Left hindlimb (tissue), 1 donor: Measurements from ENCODE around the gene MRPS16.
"Not testable (repeated sequence)": the region's sequence is repeated elsewhere in the genome, so short reads cannot be mapped to it uniquely, and the experiment has no call there.

Experiments used
- DNase-seq: peaks from one replicate; pipeline ENCODE4 v3.0.0-alpha.2; 2018

MRPS16 gene

DNA sequence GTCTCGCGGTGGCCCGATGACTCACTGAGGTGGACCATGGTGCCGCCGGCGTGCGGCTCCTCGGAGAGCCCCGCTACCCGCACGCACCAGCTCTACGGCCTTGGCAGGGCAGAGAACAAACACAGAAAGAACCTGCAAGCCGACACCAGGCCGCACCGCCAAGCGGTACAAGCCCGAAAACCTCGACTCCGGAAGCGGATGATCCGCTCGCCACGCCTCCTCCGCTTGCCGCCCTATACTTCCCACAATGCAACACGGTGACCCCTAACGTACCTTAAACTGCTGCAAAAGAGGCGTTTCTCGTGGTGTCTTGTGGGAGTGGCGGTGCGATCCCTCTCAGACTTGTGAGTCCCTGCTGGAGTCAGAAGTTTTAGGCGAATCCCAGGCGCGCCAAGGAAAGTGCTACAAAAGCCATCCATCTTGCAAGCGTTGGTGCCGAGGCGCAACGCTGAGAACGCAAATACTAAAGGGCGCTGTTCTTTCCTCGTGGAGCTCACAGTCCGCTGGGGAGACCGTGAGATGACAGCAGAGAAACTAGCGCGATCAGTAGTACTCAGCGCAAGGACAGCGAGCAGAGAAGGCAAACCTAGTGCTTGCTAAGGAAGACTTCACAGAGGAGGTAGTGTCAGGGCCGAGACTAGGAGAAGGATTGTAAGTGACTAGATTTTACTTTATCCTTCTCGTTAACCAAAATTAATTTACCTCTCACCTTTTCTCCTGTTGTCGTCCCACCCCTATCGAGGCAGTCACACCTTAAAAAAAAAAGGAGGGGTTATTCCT, at the start of gene MRPS16:
Gene MRPS16, minus strand, starts transcription at position 200 of the 780 bp plus-strand sequence. Its CDS starts 162 bp downstream, at position 38.
- DNase-seq = peak; percentile 95

- no peak for DNase-seq
Observed at GRCh38 chr10:73296946-73297345, 44.5 kb upstream of the MRPS16 start.

GRCh38 chr10:73293461-73293860, 41.0 kb upstream of the MRPS16 start:
- no peak for DNase-seq

- no peak for DNase-seq
Observed at GRCh38 chr10:73289958-73290357, 37.5 kb upstream of the MRPS16 start.

DNA sequence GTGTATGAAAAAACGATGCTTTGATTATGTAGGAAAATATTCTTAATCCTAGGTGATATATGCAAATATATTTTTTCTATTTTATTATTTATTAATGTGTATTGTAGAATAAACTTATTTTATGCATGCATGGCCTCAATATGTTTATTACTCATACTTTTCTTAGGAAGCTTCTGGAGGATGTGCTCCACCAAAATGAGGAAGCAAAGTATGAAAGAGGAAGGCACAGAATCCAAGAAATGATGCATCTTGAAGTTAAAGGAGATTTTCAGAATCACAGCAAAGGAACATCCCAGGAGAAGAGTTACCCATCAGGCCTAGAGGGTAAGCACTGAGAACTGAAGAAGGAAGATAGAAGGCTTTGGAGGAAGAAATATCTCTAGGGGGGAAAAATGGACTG, 35.0 kb upstream of the MRPS16 start:
- DNase-seq = no peak

- no peak for DNase-seq
Observed at GRCh38 chr10:73281097-73281496, 28.7 kb upstream of the MRPS16 start.

DNA sequence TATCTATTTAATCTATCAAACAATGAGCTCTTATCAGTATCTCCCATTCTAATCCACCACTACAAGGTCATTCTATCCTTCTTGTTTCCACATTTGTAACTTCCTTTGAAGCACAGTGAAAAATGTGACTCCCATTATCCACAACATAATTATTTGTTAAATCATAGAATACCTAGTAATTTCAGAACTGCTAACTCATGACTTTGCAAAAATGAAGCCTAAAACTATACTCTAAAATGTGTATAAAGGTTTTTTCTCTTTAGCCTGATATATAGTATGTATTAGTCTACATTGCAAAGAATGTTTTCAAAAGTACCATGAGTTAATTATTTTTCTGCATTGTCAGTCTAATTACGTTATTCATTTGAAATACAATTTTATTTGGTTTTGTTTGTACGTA, 12.0 kb upstream of the MRPS16 start:
- DNase-seq = no peak

- DNase-seq = no peak
Observed at GRCh38 chr10:73263693-73264347, 11.4 kb upstream of the MRPS16 start.

GRCh38 chr10:73262880-73263555, 10.6 kb upstream of the MRPS16 start:
- no peak for DNase-seq

GRCh38 chr10:73262105-73262730, 9.8 kb upstream of the MRPS16 start:
- DNase-seq = no peak

GRCh38 chr10:73261362-73261995, 9.0 kb upstream of the MRPS16 start:
- DNase-seq = no peak

- not testable (repeated sequence) for DNase-seq
Observed at GRCh38 chr10:73258612-73259011, 6.2 kb upstream of the MRPS16 start.

DNA sequence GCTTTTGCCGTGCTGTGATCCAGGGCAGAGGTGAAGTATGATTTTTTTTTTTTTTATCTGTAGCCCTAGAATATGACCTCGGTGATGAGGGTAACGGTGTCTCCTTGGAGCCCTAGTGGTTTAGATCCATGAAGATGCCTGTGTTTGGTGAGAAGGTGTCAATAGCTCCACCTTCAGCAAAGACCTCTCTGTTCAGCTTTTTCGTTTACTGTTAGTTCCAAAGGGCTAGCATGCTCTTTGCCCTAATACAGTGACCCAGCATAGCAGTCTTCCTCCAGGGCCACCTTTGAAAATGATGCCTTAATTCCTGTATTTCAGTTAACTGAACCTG, 746 bp upstream of the MRPS16 start:
- no peak for DNase-seq

DNA sequence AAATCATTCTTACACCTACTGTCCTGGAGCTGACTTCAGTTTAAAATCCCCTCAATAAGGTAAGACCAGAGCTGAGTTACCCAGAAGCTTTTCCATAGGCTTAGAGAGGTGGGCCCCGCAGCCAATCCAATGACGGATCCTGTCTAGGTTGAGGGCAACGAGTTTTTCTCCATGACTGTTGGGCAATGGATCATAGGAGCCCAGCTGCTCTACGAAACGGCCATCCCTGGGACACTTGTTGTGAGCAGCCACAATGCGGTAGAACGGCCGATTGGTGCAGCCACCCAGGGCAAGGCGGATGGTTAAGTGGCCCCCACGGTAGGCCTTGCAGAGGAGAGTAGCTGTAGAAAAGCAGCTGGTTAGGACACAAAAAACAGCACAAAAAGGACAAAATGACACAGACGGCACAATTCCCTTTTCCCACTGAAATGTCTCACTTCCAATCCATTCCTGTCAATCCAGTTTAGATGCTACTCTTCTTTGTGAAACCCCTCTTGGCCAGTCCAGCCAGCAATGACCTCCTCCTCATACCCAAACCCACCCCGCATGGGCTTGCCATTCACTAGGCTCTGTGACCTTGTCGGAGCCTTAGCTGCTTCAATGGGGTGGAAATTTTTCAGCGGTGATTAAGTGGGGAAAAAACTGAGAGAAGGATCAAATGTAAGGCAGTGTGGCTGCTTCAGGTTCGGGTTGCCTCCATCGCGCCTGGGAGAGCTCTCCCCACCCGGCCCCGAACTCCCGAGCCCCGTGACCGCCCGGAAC, 580 bp downstream of the MRPS16 start:
- no peak for DNase-seq

DNA sequence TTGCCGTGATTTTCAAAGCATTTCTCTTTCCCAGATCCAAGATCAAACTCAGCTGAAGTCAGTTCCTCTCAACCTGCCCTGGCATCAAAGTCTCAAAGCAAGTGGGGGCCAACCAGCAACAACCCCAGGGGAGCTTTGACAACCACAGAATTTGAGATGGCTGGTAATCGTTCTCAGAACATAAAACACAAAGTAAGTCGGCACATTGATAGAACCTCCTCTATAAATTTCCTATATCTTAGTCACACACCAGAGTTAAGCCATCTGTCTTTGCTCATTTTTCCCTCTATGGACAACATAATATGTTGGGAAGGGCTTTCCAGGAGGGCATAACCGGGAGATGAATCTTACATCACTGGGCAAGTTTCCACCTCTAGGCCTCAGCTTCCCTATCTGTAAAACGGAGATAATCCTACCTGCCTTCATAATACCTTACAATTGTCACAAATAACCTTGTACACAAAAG, 4.2 kb downstream of the MRPS16 start:
- DNase-seq = no peak

DNA sequence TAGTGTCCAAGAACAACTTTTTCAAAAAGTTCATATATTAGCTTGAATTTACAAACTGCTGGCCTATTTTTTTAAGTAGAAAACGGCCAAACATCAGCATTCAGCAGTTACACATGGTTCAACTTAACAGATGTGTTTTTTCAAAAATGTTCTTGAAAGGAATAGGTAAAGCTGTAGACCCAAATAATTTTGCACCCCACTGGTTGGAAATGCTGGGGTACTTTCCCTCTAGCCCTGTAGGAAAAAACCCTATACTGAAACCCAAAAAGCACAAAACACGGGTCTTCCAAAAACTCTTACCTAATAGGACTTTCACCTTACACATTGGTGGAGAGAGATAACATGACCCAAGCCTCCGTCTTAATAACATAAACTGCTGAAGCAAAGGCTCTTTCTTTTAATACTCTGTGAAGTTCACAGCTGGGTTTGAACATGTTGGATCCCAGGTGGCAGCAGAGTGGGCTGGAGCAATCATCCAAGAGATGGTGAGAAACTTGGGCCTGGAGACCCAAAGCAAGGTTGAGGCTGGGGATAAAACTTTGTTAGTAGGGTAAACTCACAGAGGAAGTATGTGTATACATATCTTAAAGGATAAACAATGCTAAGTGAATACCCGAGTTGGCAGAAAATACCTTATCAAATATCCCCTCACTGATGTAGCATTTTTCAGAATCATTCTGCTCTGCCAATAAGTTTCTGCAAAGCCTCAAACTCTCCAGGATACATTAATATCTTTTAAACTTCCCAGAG, 4.8 kb downstream of the MRPS16 start:
- no peak for DNase-seq

DNA sequence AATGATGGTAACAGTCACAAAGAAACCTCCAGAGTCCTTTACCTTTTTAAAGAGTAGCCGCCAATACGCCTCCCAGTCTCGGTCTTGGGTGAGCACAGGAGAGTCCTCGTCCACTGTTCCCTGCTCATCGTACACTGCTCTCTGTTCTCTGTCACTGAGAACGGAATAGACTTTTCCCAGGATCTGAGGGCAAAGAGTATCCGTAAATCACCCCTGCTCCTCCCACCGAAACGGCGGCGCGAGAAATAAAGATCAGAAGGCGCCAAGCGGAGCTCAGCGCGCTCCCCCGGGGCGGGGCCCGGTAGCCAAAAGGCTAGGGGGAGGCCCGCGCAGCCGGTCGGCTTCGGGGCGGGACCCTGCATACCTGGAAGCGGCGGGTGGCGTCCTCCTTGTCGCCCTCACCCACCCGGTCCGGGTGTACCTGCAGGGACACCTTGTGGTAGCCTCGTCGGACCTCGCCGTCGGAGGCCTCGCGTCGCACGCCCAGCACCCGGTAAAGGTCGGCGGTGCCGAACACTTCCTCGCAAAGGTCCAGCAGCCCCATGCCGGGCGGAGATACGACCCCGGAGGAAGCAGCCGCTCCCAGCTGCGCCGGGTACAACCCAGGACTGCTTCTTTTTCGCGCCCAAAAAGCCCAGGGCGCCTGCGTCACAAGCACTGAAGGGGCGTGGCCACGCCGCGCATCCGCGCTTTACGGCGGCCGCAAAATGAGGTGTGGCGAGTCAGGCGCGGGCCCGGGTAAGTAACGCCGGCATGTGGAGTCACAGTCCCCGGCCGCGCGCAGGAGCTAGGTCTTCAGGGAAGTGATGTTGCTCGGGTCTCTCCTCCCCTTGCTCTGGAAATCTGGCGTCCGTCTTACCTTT, 5.6 kb downstream of the MRPS16 start, which contains the start of gene DNAJC9:
Gene DNAJC9, minus strand, starts transcription at position 610 of the 863 bp plus-strand sequence. Its CDS starts 66 bp downstream, at position 544.
- DNase-seq = peak; percentile 97

DNA sequence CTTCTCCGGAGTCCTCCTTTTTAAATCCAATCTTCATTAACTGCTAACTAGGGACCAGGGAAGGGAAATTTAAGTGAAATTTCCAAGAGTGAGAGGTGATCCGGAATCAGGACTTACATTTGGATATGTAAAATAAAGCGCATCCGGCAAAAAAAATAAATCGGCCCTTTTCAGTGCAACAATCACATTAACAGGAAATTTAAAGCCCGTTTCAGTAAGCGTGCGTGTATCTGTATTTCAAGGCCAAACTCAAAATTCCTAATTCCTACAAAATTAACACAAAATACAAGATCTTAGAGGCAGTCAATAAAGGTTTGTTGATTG, 6.2 kb downstream of the MRPS16 start:
- DNase-seq = no peak

- DNase-seq = no peak
Observed at GRCh38 chr10:73244866-73245477, 7.5 kb downstream of the MRPS16 start.

DNA sequence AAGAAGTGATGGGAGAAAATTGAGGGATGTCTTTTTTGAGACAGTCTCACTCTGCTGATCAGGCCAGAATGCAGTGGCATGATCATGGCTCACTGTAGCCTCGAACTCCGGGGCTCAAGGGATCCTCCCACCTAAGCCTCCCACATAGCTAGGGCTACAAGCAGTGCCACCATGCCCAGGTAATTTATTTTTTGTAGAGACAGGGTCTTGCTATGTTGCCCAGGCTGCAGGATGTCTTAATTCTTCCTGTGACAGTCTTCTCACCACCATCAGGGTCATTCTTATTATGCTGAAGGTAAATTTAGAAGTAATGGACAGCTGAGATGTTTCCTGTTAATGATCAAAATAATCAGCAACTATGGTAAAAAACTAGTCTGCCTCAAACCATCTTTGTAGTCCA, 12.5 kb downstream of the MRPS16 start:
- DNase-seq = no peak
